Stimulated activated CD4-positive, alpha-beta T cell treated with anti-CD3 and anti-CD28 coated beads, Interleukin-15, amount 100 ng/mL, for 48 hours (primary cell): ENCODE measurements around the gene CDH10.

Experiments
- DNase-seq, 2 donors: peaks; one replicate each; pipeline ENCODE4 v3.0.0-alpha.2; 2020; ENCODE audit warnings: low read depth in 2 of 2

CDH10 gene

GRCh38 chr5:24644761-24645160 is at the start of gene CDH10:
CDH10 (minus strand) TSS chr5:24644978; CDS start chr5:24593490, 51,488 bp downstream.
- no peak for DNase-seq

DNA sequence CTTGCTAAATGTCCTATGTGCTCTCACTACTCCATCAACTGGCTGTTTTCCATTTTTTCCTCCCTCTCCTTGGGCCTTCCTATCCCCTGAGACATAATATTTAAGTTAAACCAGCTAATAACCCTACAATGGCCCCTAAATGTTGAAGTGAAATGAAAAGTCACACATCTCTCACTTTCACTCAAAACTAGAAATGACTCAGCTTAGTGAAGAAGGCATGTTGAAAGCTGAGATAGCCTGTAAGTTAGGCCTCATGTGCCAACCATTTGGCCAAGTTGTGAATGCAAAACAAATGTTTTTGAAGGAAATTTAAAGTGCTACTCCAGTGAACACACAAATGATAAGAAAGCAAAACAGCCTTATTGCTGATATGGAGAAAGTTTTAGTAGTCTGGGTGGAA is 48.8 kb upstream of the CDH10 start:
- DNase-seq: no peak

DNA sequence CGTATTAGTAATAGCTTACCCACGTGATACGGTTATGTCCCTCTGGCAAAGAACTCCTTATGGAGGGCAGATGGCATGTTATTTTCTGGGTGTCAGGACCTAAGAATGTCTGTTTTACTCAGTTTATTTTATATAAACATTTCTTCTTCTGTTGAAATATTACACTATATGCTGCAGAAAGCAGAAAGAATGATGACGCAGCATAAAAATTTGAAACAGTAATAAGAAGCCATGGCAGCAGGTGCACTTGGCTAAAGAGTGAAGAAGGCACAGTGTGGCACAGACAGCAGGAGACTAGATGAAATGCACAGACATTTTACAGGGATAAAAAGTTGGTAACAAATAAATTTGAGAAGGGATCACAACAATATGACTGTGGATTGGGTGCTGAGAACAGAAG is 46.3 kb upstream of the CDH10 start:
- no peak for DNase-seq

DNA sequence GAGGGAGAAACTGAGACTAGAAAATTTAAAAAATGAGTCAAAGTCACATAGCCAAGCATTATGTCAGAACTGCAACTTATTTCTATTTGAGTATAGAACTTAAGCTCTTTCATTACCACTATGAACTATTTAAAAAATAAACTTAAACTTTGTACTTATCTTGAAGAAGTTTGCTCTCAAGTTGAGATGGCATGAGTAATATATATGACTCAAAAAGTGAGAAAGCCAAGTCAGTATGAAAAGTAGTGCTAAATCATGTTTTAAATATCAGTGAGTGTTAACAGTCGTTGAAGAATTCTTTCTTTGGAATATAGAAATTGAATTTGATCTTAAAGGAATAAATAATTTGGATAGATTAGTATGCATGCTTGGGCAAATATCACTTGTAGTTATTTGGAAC is 36.3 kb upstream of the CDH10 start:
- DNase-seq: no peak

DNA sequence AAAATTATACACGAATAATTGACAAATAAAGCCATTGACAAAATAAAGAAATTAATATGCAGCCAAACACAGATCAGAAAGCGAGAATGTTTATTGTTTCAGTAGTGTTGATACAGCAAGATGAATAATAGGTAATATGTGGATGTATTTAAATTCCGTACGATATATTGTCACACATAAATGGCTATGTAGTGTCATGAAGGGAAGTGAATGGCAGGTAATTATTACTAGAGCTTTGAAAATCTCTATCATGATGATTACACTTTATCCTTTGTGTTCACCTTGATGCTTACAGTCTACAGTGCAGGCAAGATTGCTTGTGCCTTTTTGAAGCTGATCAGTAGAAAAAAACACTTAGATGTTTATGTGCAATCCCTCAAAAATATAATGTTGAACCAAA is 23.3 kb upstream of the CDH10 start:
- DNase-seq: no peak

GRCh38 chr5:24649531-24649930 is 4.8 kb upstream of the CDH10 start:
- DNase-seq: no peak

DNA sequence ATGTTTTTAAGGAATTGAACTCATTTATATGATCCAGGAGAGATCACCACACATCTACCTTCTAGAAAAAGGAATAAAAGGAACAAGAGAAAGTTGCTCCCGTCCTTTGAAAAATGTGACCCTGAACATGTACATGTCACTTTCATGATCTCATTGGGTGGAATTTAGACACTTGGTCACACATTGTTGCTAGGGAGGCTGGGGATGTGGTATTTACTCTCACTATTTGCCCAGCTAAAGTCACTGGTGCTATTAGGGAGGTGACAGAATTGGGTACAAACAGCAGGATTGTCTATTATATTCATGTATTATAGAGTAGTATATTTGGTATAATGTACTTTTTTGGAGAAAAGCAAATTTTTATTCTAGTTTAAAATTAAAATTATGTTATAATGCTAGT is 2.1 kb upstream of the CDH10 start:
- no peak for DNase-seq

- DNase-seq: no peak
Measured at GRCh38 chr5:24645483-24645882, 705 bp upstream of the CDH10 start.

DNA sequence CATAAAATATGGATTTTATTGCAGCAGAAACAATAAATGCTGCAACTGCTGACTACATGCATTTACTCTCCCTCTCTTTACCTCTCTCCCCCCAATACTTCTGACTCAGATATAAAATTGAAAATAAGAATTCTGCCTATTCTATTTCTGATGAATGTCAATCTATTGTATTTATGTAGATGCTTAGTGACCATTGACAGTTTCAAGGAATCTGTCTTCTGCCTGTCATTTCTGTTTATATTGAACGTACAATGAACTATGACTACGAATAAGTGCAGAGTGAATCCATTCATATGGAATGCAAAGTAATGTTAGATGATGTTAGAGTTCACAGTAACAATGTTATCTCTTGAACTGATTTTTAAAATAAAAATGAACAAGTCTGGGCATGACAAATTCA is 898 bp downstream of the CDH10 start:
- DNase-seq: no peak

GRCh38 chr5:24643156-24643555 is 1.6 kb downstream of the CDH10 start:
- no peak for DNase-seq

- DNase-seq: no peak
Measured at GRCh38 chr5:24642022-24642421, 2.8 kb downstream of the CDH10 start.

- DNase-seq: no peak
Measured at GRCh38 chr5:24635209-24635608, 9.6 kb downstream of the CDH10 start.

DNA sequence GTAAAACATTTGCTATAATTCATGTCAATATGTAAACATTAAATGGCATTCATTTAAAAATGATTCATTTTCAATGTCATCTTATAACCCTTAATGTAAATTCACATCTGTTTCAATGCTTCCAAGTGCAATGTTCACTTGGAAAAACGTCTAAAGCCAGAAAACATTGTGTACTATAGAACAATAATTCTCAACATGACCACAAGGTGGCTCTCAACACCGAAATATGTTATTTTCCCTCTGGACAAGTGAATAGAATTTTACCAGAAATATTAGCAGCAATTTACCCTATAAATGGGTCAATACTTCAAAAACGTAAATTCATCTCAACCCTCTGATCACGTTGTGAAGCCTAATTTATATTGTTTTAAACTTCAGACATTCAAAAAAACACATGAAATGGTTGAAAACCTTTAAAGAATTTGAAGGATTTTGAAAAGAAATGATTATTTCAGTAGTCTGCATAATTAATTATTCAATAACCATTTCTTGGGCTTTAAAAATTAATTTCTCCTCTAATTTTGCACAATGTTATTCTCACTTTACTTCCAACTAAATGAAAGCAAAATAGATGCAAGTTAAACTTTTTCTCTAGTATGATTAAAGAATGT is 11.0 kb downstream of the CDH10 start:
- DNase-seq: no peak

- no peak for DNase-seq
Measured at GRCh38 chr5:24632353-24632752, 12.4 kb downstream of the CDH10 start.

DNA sequence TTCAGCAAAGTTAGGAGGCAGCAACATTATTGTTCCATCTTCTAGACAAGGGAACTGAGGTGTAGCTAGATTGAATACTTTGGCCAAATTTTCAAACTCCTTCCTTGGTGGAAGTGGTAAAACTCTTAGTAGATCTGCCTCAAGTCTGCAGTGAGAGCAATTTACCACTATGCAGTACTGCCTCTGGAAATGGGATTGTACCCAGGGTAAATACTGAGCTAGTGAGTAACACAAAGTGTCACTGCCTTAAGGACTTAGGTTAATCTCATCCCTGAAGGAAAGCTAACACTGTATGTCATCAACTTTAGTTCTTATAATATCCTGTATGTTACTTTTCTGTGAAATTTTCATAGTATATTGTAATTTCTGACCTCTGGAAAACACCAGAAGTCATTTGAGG is 13.9 kb downstream of the CDH10 start:
- DNase-seq: no peak

DNA sequence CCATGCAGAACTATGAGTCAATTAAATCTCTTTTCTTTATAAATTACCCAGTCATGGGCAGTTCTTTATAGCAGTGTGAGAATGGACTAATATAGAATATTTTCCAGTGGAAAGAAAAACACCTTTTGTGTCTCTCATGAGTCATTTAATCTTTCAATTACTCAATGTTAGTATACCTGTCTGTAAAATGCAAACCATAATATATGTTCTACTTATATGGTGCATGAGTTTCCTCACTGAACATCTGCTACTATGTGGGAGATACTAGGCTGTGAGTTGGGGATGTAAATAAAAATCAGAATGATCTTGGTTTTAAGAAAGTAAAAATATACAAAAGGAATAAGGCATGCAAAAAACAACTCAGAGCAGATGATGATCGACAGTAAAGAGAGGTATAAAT is 15.0 kb downstream of the CDH10 start:
- no peak for DNase-seq

DNA sequence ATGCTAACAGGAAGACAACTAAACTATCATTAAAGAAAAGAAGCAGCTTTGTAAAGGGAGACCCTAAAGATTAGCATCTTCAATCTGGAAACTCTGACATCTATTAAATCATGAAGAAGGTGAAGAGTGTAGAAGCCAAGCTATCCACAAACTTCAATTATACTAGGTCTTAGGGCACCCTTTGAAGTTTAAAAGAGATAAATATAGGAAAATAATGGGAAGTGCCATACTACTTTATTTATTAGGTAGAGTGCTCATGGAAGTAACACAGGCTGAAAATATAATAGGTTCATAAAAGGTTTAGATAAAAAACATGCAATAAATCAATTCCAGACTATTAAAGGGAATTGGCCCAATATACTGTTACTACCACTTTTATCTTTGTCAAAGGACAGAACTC is 19.9 kb downstream of the CDH10 start:
- no peak for DNase-seq

- DNase-seq: no peak
Measured at GRCh38 chr5:24623624-24624023, 21.2 kb downstream of the CDH10 start.

DNA sequence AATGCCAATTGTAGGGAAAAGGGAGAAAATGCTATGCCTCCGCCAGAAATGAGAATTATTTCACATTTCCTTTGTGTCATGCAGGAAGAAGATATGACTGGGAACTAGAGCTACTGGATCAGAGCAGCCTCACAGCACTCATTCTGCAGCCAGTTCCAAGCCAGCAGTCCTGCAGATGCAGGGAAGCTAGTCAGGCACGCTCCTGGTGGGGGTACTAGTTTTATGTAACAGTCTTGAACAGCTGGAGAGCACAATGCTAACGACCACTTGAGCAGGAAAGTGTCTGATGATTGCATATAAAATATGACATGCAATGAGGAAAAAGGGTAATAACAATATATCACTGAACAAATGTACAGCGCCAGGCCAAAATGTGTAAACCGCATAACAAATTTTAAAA is 21.7 kb downstream of the CDH10 start:
- no peak for DNase-seq

- no peak for DNase-seq
Measured at GRCh38 chr5:24621792-24622191, 23.0 kb downstream of the CDH10 start.

GRCh38 chr5:24616566-24616965 is 28.2 kb downstream of the CDH10 start:
- no peak for DNase-seq

GRCh38 chr5:24615159-24615558 is 29.6 kb downstream of the CDH10 start:
- DNase-seq: no peak

GRCh38 chr5:24609706-24610105 is 35.1 kb downstream of the CDH10 start:
- DNase-seq: no peak

DNA sequence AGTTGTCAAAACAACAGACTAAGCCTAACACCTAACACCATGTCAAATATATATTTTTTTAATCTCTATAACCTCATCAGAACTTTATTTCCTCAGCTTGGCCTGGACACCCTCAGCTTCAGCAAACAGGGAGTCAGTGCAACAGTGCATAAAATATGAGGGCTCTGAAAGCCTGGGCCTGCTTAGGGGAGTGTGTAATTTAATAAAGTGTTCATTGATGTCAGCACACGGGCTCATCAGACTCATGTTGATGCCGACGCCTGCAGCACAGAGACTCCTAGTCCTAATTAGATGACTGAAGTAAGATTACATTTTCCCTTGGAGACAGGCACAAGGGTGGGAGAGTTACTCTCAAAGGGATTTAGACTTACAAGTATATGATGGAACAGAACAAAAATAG is 37.8 kb downstream of the CDH10 start:
- no peak for DNase-seq

GRCh38 chr5:24602188-24602587 is 42.6 kb downstream of the CDH10 start:
- no peak for DNase-seq
